Nephron (organoid): ENCODE data around the gene ZCCHC4.

Experiments
- H3K27ac Mint-ChIP-seq, 3 experiments: 2 replicates each; pipeline ENCODE4 v1.8.0; 2020; ENCODE audit warnings: mixed read lengths in 3 of 3, mild to moderate bottlenecking in 2 of 3, moderate library complexity in 1 of 3
- H3K27me3 Mint-ChIP-seq: 2 replicates; pipeline ENCODE4 v1.8.0; 2021; ENCODE audit warnings: low read depth, mild to moderate bottlenecking, moderate library complexity, mixed read lengths
- H3K36me3 Mint-ChIP-seq: 2 replicates; pipeline ENCODE4 v1.8.0; 2020; ENCODE audit warnings: low read depth, mixed read lengths
- H3K4me1 Mint-ChIP-seq: 2 replicates; pipeline ENCODE4 v1.8.0; 2020; ENCODE audit warnings: mixed read lengths
- H3K4me3 Mint-ChIP-seq, 3 experiments: 2 replicates each; pipeline ENCODE4 v1.8.0; 2020; ENCODE audit warnings: mild to moderate bottlenecking in 3 of 3, mixed read lengths in 3 of 3, moderate library complexity in 2 of 3
- H3K9me3 Mint-ChIP-seq: 2 replicates; pipeline ENCODE4 v1.8.0; 2020; ENCODE audit warnings: mixed read lengths
- CTCF ChIP-seq, 3 experiments: fragments of 200-600 bp; sonication (generic); IDR thresholded peaks; one replicate each; pipeline ENCODE4 v1.5.0; 2021; ENCODE audit warnings: antibody characterized with exemption in 3 of 3; ENCODE audit not compliant: unreplicated experiment in 3 of 3

ZCCHC4 gene

GRCh38 chr4:25302626-25303025, 9.9 kb upstream of the ZCCHC4 start:
- H3K4me3 Mint-ChIP-seq, result no peak overlapping the region
- no peaks in the 10 kb centered on the region for H3K4me1 Mint-ChIP-seq
- H3K27ac Mint-ChIP-seq, result no peak overlapping the region
- no peak for TF ChIP-seq CTCF (IDR thresholded peaks at IDR 0.05; ENCODE audit: unreplicated experiment in 3 of 3)
- peaks cover 16% of the 10 kb centered on the region for H3K27me3 Mint-ChIP-seq
- no peaks in the 10 kb centered on the region for H3K36me3 Mint-ChIP-seq
- no peaks in the 10 kb centered on the region for H3K9me3 Mint-ChIP-seq

DNA sequence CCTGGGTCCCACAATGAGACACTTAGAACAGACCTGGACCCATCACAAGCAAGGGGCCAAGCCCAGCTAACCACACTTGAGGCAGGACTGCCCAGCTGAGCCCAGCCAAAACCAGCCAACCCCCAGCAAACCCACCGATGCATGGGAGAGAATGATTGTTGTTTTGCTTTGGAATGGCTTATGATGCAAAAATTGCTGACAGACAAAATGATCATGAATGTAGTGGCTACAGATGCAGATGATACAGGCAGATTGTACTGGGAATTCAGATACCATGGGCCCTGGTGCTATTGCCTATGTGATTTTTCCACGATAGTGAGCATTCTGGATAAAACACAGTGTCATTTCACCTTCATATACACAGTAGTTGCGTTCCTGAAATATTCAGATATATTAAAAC, 9.0 kb upstream of the ZCCHC4 start:
- Mint-ChIP-seq H3K27me3 (peaks cover 20% of the 10 kb centered on the region), H3K36me3 (no peaks in the 10 kb centered on the region), H3K9me3 (no peaks in the 10 kb centered on the region), H3K4me3 (no peak overlapping the region), H3K4me1 (no peaks in the 10 kb centered on the region), H3K27ac (no peak overlapping the region)
- no peak for TF ChIP-seq CTCF (IDR thresholded peaks at IDR 0.05; ENCODE audit: unreplicated experiment in 3 of 3)

DNA sequence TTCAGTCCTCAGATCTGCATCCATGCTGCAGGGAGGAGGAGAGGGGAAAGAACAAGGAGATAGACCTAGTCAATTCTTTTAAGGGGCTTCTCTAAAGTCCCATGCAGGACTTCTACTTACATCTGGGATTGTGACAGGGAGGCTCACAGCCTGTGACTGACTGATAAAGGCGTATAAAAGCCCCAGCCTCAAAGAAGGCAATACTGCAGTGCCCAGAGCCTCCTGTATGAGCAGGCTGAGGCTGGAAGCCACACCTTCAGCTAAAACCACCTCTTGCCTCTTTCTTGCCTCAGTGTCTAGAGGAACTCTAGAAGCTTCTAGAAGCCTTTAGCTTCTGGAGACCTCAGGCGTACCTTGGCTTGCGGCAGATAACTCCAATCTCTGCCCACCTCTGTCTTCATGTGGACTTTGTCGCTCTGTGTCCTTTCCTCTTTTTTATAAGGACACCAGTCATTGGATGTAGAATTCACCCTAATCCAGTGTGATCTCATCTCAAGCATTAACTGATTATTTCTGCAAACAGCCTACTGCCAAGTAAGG, 6.0 kb upstream of the ZCCHC4 start:
- Mint-ChIP-seq H3K27me3 (peaks cover 5% of the 10 kb centered on the region), H3K27ac (no peak overlapping the region), H3K4me1 (no peaks in the 10 kb centered on the region), H3K4me3 (no peak overlapping the region), H3K9me3 (no peaks in the 10 kb centered on the region), H3K36me3 (no peaks in the 10 kb centered on the region)
- TF ChIP-seq CTCF (IDR thresholded peaks at IDR 0.05; ENCODE audit: unreplicated experiment in 3 of 3), result no peak

GRCh38 chr4:25307596-25307995, 5.0 kb upstream of the ZCCHC4 start:
- Mint-ChIP-seq H3K4me3 (no peak overlapping the region), H3K27ac (no peak overlapping the region), H3K36me3 (no peaks in the 10 kb centered on the region), H3K27me3 (peaks cover 5% of the 10 kb centered on the region), H3K4me1 (no peaks in the 10 kb centered on the region), H3K9me3 (no peaks in the 10 kb centered on the region)
- no peak for TF ChIP-seq CTCF (IDR thresholded peaks at IDR 0.05; ENCODE audit: unreplicated experiment in 3 of 3)

DNA sequence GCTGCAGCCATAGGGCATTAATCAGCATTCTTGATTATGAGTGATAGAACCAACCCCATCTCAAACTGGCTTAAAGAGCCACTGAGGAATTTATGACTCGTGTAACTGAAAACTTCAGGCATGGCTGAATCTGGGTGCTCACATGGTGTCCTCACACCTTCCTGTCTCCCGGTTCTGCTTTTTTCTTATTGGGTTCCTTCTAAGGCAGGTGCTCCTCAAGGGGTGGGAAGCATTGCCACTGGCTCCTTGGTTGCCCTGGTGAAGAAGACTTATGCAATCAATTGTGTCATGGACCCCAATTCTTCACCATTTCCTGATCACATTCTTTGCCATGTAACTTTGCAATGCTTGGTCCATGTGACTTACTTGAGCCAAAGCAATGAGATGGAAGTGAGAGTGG, 4.3 kb upstream of the ZCCHC4 start:
- Mint-ChIP-seq H3K4me3 (no peak overlapping the region), H3K27ac (no peak overlapping the region), H3K27me3 (peaks cover 5% of the 10 kb centered on the region), H3K36me3 (no peaks in the 10 kb centered on the region), H3K4me1 (no peaks in the 10 kb centered on the region), H3K9me3 (no peaks in the 10 kb centered on the region)
- no peak for TF ChIP-seq CTCF (IDR thresholded peaks at IDR 0.05; ENCODE audit: unreplicated experiment in 3 of 3)

DNA sequence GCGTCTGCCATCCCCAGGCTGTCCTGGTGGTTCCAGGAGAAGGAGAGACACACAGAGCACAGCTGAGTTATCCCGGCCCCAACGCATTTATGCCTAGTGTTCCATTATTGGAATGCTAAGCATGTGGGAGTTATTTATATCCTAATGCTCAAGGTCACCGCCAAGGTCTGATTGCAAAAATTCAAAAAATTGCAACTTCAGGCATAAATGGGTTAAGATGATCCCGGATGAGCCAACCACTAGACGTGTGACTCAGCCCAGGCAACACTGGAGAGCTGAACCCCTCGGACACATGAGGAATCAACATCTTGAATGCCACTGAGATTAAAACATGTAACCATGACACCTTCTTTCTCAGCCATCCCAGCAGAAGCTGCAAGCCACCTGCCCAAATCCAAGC, 3.8 kb upstream of the ZCCHC4 start:
- no peak overlapping the region for H3K27ac Mint-ChIP-seq
- no peak overlapping the region for H3K4me3 Mint-ChIP-seq
- peaks cover 4% of the 10 kb centered on the region for H3K4me1 Mint-ChIP-seq
- no peak for TF ChIP-seq CTCF (IDR thresholded peaks at IDR 0.05; ENCODE audit: unreplicated experiment in 3 of 3)
- H3K27me3 Mint-ChIP-seq, result peaks cover 5% of the 10 kb centered on the region
- H3K9me3 Mint-ChIP-seq, result no peaks in the 10 kb centered on the region
- H3K36me3 Mint-ChIP-seq, result no peaks in the 10 kb centered on the region
